VCaP (cell line): ENCODE results near the gene PTF1A.

ENCODE experiments used
- H3K27ac ChIP-seq: fragments of 450-650 bp; 2 replicates; pipeline ENCODE4 v1.5.1; 2017
- TF ChIP-seq, protein P1 (sequence below): fragments of 450-650 bp; conservative IDR thresholded peaks from 2 replicates; pipeline ENCODE4 v1.5.1; 2017; ENCODE audit warnings: mild to moderate bottlenecking, moderate library complexity

PTF1A gene

GRCh38 chr10:23187155-23187554 is 5.0 kb upstream of the PTF1A start:
- no peak overlapping the region for H3K27ac ChIP-seq
- TF ChIP-seq, protein P1, sequence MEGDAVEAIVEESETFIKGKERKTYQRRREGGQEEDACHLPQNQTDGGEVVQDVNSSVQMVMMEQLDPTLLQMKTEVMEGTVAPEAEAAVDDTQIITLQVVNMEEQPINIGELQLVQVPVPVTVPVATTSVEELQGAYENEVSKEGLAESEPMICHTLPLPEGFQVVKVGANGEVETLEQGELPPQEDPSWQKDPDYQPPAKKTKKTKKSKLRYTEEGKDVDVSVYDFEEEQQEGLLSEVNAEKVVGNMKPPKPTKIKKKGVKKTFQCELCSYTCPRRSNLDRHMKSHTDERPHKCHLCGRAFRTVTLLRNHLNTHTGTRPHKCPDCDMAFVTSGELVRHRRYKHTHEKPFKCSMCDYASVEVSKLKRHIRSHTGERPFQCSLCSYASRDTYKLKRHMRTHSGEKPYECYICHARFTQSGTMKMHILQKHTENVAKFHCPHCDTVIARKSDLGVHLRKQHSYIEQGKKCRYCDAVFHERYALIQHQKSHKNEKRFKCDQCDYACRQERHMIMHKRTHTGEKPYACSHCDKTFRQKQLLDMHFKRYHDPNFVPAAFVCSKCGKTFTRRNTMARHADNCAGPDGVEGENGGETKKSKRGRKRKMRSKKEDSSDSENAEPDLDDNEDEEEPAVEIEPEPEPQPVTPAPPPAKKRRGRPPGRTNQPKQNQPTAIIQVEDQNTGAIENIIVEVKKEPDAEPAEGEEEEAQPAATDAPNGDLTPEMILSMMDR: no peak

DNA sequence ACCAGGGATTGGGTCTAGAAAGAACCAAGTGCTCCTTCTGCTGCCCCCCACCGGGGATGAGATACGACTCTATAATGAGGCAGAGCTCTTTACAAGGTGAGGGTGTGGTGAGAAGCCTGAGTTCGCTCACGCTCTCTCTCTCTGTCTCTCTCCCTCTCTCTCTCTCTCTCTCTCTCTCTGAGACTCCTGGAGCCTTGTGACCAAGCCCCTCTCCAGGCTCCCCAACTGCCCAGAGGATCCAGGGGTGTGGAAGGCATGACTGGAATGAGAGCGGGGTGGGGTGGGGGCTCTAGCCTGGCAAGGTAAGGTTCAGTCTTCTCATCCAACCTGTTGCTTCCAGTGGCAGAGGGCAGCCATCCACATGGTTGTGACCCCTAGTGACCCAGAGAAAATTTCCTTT is 3.1 kb upstream of the PTF1A start:
- TF ChIP-seq, protein P1: no peak
- H3K27ac ChIP-seq: no peak overlapping the region

- TF ChIP-seq, protein P1: no peak
- H3K27ac ChIP-seq: no peak overlapping the region
These were observed 994 bp upstream of the PTF1A start for GRCh38 chr10:23190872-23191763.

DNA sequence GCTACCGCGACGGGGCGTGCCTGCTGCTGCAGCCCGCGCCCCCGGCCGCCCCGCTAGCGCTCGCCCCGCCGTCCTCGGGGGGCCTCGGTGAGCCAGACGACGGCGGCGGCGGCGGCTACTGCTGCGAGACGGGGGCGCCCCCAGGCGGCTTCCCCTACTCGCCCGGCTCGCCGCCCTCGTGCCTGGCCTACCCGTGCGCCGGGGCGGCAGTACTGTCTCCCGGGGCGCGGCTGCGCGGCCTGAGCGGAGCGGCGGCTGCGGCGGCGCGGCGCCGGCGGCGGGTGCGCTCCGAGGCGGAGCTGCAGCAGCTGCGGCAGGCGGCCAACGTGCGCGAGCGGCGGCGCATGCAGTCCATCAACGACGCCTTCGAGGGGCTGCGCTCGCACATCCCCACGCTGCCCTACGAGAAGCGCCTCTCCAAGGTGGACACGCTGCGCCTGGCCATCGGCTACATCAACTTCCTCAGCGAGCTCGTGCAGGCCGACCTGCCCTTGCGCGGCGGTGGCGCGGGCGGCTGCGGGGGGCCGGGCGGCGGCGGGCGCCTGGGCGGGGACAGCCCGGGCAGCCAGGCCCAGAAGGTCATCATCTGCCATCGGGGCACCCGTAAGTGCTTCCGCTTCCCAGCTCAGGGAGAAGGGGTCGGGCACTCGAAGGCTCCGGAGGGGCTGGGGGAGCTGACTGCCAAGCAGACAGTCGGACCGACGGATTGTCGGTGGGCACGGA is 761 bp downstream of the PTF1A start:
- TF ChIP-seq, protein P1: no peak
- no peak overlapping the region for H3K27ac ChIP-seq

GRCh38 chr10:23193435-23194074 is 1.4 kb downstream of the PTF1A start:
- TF ChIP-seq, protein P1: no peak
- no peak overlapping the region for H3K27ac ChIP-seq

GRCh38 chr10:23194471-23194965 is 2.4 kb downstream of the PTF1A start:
- TF ChIP-seq, protein P1: no peak

More at GRCh38 chr10:23194471-23194965, 2.4 kb downstream of the PTF1A start:
- no peak overlapping the region for H3K27ac ChIP-seq
